ENCODE results near the gene KHDC1L.
"Not testable (repeated sequence)": the region's sequence is repeated elsewhere in the genome, so short reads cannot be mapped to it uniquely, and the experiment has no call there.

KHDC1L gene, protein sequence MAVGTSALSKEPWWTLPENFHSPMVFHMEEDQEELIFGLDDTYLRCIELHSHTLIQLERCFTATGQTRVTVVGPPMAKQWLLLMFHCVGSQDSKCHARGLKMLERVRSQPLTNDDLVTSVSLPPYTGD

GRCh38 chr6:73225396-73225795 is at the start of gene KHDC1L:
TSS of gene KHDC1L (minus strand) at chr6:73225496. CDS start at chr6:73225408, 88 bp downstream.
- DNase-seq: no peak

DNA sequence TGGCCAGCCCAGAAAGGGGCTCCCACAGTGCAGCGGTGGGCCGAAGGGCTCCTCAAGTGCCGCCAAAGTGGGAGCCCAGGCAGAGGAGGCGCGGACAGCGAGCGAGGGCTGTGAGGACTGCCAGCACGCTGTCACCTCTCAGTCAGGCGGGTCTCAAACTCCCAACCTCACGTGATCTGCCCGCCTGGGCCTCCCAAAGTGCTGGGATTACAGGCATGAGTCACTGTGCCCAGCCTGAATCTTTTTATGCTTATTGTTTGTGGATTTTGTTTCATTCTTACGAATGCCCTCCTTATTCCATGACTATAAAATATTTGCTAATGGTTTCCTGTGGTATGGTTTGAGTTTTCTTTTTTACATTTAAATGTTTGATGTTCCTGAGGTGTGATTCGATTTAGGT is 44.0 kb upstream of the KHDC1L start:
- not testable (repeated sequence) for DNase-seq

DNA sequence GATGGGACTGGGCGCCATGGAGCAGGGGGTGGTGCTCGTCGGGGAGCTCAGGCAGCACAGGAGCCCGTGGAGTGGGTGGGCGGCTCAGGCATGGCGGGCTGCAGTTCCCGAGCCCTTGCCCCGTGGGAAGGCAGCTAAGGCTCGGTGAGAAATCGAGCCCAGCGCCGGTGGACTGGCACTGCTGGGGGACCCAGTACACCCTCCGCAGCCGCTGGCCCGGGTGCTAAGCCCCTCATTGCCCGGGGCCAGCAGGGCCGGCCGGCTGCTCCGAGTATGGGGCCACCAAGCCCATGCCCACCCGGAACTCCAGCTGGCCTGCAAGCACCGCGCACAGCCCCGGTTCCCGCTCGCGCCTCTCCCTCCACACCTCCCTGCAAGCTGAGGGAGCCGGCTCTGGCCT is 43.6 kb upstream of the KHDC1L start:
- DNase-seq: not testable (repeated sequence)

DNA sequence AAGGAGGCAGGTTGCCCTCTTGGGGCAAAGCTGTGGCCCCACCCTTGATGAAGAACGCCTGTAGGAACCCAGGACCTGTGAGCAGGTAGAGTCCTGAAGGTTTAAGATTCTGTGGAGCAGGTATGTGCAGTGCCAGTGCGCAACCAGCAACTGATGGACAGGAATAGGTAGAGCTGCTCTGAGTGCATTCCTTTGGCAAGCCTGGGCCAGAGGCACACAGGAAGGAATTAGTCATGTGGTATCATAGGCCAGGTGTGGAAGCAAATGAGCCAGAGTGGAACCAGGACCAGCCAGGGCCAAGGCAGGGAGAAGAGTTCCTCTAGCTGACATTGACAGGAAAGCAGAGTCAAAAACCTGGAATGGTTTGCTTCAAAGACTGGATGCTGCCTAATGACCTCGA is 39.1 kb upstream of the KHDC1L start:
- peak; percentile 2 for DNase-seq

DNA sequence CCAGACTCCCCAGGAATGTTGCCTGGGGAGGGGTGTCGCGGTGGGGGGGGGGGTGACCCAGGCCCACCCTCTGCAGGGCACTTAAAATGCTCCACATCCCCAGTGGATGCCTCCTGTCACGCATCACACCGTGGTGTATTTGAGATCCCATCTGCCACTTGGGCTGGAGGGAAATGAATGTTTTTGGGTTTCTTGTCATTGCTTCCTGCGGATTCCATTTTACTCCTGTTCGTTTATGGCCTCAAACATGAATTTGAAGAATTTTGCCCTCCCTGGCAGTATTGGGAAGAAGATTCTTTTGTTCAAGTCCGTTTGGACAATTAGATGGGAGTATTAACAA is 38.2 kb upstream of the KHDC1L start:
- DNase-seq: no peak

GRCh38 chr6:73262671-73263569 is 37.6 kb upstream of the KHDC1L start, which contains the start of gene KHDC1:
TSS of gene KHDC1 (minus strand) at chr6:73263196. CDS start at chr6:73242517, 20,679 bp downstream.
- DNase-seq: peak; percentile 18

DNA sequence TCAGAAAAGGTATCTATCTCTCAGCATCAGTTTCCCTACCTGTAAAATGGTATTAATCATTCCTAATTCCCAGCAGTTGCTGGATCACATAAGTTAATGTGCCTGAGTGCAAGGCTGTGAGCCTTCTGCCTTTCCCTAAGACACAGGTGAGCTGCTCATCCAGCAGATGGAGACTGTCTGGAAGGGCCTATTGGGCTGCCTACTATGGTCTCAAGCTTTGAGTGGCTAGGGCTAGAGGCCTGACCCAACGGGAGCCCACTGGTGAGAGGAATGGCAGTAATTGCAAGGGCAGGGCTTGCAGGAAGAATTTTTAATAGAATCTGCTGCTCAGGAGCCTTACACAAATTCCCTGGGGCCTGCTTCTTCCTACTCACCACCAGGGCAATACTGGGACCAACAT is 33.4 kb upstream of the KHDC1L start:
- DNase-seq: no peak

DNA sequence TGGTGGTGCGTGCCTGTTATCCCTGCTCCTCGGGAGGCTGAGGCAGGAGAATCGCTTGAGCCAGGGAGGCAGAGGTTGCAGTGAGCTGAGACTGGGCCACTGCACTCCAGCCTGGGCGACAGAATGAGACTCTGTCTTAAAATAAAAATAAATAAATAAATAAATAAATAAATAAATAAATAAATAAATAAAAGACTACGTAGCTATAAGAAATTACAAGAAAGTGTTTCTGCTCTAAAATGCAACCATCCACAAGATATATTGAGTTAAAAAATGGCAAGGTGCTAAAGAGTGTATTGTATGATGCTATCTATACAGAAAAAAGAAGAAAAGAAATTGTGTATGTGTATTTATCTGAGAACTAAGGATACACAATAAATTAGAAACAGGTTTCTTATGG is 29.0 kb upstream of the KHDC1L start:
- DNase-seq: not testable (repeated sequence)

DNA sequence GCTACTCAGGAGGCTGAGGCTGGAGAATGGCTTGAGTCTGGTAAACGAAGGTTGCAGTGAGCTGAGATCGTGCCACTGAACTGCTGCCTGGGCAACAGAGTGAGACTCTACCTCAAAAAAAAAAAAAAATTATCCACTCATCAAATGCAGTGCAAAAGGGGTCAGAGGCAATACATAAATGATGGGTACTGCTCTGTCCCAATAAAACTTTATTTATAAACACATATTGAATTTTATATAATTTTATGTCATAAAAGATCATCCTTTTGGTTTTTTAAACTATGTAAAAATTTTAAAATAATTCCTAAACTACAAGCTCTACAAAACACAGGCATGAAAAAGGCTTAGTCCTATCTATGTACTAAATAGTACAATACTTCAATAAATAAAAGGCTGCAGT is 27.4 kb upstream of the KHDC1L start:
- no peak for DNase-seq

- no peak for DNase-seq
These were observed 24.7 kb upstream of the KHDC1L start for GRCh38 chr6:73250016-73250415.

- peak; percentile 11 for DNase-seq
These were observed 23.1 kb upstream of the KHDC1L start for GRCh38 chr6:73248192-73248903.

DNA sequence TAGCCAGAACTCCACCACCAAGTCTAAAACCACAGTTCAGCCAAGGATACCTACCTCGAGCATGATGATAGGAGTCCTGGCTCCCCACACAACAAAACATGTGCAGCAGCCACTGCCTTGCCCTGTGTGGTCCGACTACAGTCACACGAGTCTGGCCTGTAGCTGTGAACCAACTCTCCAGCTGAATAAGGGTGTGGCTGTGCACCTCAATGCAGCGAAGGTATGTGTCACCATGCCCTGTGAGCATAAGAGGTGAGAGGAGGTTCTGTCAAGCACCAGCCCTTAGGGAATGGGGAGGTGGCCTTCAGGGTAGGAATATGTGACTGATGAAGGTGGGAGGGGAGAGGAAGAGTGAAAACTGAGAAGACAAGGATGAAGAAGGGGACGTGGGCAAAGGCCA is 16.7 kb upstream of the KHDC1L start:
- DNase-seq: no peak

GRCh38 chr6:73240730-73241129 is 15.4 kb upstream of the KHDC1L start:
- DNase-seq: no peak

DNA sequence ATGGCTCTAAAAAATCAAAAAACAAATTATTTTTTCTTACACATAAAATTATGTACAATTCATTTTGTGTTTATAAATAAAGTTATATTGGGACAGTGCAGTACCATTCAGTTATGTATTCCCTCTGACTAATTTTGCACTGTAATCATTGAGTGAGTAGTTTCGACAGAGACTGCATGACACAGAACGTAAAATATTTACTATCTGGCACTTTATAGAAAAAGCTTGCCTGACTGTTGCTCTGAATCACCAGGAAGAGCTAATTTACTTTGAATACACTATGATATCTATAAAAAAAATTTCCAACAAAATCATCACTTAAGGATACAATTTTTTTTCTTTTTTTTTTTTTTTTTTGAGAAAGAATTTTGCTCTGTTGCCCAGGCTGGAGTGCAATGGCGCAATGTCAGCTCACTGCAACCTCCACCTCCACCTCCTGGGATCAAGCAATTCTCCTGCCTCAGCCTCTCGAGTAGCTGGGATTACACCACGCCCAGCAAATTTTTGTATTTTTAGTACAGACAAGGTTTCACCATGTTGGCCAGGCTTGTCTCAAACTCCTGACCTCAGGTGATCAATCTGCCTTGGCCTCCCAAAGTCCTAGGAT is 11.0 kb upstream of the KHDC1L start:
- DNase-seq: no peak

DNA sequence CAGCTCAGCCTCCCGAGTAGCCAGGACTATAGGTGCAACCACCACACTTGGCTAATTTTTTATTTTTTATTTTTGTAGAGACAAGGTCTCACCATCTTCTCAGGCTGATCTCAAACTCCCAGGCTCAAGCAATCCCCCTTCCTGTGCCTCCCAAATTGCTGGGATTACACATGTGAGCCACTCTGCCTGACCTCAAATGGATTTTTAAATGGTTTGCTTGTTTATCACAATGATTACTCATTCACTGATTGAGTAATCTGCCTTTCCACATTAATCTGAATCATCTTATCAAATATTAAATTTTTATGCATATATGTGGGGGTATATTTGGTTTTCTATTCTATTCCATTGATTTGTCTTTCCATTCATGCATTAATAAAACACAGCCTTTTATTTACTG is 9.4 kb upstream of the KHDC1L start:
- no peak for DNase-seq

- not testable (repeated sequence) for DNase-seq
These were observed 8.7 kb upstream of the KHDC1L start for GRCh38 chr6:73233971-73234370.

DNA sequence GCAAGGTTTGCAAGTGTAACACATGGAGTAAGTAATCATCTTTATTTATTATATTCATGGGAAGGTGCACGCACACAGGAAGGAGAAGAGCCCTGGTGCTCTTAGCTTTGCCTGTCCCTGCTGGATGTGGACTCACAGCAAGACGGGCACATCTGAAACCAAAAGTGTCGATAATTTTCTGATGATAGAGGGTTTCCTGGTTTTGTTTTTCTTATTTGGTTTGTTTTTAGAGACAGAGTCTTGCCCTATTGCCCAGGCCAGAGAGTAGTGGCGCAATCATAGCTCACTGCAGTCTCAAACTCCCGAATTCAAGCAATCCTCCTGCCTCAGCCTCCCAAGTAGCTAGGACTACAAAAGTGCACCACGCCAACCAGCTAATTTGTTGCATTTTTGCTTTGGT is 7.8 kb upstream of the KHDC1L start:
- no peak for DNase-seq

DNA sequence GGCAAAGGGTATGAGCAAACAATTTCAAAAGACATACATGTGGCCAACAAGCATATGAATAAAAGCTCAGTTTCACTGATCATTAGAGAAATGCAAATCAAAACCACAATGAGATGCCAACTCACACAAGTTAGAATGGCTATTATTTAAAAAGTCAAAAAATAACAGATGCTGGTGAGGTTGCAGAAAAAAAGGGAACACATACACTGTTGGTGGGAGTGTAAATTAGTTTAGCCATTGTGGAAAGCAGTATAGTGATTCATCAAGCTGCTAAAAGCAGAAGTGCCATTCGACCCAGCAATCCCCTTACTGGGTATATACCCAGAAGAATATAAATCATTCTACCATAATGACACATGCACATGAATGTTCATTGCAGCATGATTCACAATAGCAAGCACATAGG is 6.7 kb upstream of the KHDC1L start:
- no peak for DNase-seq

GRCh38 chr6:73227606-73228255 is 2.4 kb upstream of the KHDC1L start:
- DNase-seq: no peak

DNA sequence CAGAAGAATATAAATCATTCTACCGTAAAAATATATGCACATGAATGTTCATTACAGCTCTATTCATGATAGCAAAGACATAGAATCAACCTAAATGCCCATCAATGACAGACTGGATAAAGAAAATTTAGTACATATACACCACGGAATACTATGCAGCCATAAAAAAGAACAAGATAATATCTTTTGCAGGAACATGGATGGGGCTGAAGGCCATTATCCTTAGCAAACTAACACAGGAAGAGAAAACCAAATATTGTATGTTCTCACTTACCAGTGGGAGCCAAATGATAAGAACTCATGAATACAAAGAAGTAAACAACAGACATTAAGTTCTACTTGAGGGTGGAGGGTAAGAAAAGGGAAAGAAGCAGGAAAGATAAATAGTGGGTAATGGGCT is 8.4 kb downstream of the KHDC1L start:
- no peak for DNase-seq

DNA sequence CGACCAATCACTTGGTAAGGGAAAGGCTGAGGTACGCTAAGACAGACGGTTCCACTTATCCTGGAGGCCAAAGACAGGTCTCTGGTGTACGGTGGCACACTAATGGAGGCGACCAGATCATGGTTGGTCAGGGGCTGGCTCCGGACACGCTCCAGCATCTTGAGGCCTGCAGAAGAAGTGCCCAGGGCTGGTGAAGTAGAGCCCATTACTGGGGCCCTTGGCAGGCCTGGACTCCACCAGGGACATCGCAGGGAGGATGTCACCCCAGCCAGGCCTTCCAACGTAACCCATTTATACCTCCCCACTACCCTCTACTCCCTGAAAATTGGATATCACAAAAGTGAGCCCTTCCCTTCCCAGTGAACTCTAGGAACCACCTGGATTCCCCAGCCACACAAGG is 16.2 kb downstream of the KHDC1L start:
- DNase-seq: no peak

GRCh38 chr6:73207221-73207837 is 18.0 kb downstream of the KHDC1L start:
- DNase-seq: no peak

DNA sequence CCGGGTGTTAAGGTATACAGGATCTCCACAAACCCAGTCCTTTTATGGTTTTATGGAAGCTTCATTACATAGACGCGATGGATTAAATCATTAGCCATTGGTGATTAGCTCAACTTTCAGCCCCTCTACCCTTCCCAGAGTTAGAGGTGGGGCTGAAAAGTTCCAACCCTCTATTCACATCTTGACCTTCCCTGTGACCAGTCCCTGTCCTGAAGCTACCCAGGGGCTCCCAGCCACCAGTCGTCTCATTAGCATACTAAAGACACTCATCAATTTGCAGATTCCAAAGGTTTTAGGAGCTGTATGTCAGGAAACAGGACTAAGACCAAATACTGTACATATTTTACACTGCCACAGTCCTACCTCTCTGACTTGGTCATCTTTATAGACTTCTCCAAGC is 21.0 kb downstream of the KHDC1L start:
- no peak for DNase-seq
